NB4 (cell line): ENCODE data around the gene SHISA6.

Experiments
- CTCF ChIP-seq: IDR thresholded peaks from one replicate; pipeline ENCODE4 v1.5.1; 2012; ENCODE audit warnings: low read depth, low read length
- MAX ChIP-seq: IDR thresholded peaks from 2 replicates; pipeline ENCODE4 v1.6.1; 2011; ENCODE audit warnings: low read depth, low read length
- MYC ChIP-seq: IDR thresholded peaks from 2 replicates; pipeline ENCODE4 v1.6.1; 2011; ENCODE audit warnings: low read depth, low read length
- POLR2A ChIP-seq: IDR thresholded peaks from 2 replicates; pipeline ENCODE4 v1.6.1; 2011; ENCODE audit warnings: mild to moderate bottlenecking; ENCODE audit not compliant: insufficient read length; ENCODE audit errors: extremely low read depth

GRCh38 chr17:11279776-11280344 lies 38.8 kb downstream of the SHISA6 start:
- TF ChIP-seq CTCF (no peak), POLR2A (no peak), MAX (no peak), MYC (no peak)
